Smooth muscle cell (in vitro differentiated cells): ENCODE data around the gene EPC2. TPM values are rescaled to one million over a fixed set of nuclear protein-coding genes. Genes with fewer than 3 reads are reported as not detected.
"Not testable (repeated sequence)": the region's sequence is repeated elsewhere in the genome, so short reads cannot be mapped to it uniquely, and the experiment has no call there.

Experiments
- DNase-seq: peaks from one replicate; lab custom pipeline; 2025; ENCODE audit not compliant: unreplicated experiment; lab: John Stamatoyannopoulos, UW
- H2AFZ ChIP-seq: fragments of 200-600 bp; sonication (generic); 2 replicates; pipeline ENCODE4 v1.6.0; 2016; ENCODE audit warnings: antibody characterized with exemption, low read depth, mild to moderate bottlenecking
- H3F3A ChIP-seq: fragments of 200-600 bp; sonication (generic); 2 replicates; pipeline ENCODE4 v1.6.0; 2017; ENCODE audit warnings: antibody characterized with exemption, low read depth
- H3K27ac ChIP-seq: fragments of 200-600 bp; sonication (generic); 2 replicates; pipeline ENCODE4 v1.5.1; 2016; ENCODE audit warnings: low read depth, mild to moderate bottlenecking
- H3K27me3 ChIP-seq: fragments of 200-600 bp; sonication (generic); 2 replicates; pipeline ENCODE4 v1.6.1; 2016; ENCODE audit warnings: low read depth, mild to moderate bottlenecking
- H3K36me3 ChIP-seq: fragments of 200-600 bp; sonication (generic); 2 replicates; pipeline ENCODE4 v1.5.1; 2016; ENCODE audit warnings: low read depth
- H3K4me1 ChIP-seq: fragments of 200-600 bp; sonication (generic); 2 replicates; pipeline ENCODE4 v1.5.1; 2016; ENCODE audit warnings: low read depth
- H3K4me2 ChIP-seq: fragments of 200-600 bp; sonication (generic); 2 replicates; pipeline ENCODE4 v1.6.0; 2016; ENCODE audit warnings: mild to moderate bottlenecking
- H3K4me3 ChIP-seq: fragments of 200-600 bp; sonication (generic); 2 replicates; pipeline ENCODE4 v1.5.1; 2016; ENCODE audit warnings: mild to moderate bottlenecking
- H3K79me2 ChIP-seq: fragments of 200-600 bp; sonication (generic); 2 replicates; pipeline ENCODE4 v1.6.0; 2016; ENCODE audit warnings: low read depth, mild to moderate bottlenecking
- H3K9ac ChIP-seq: fragments of 200-600 bp; sonication (generic); 2 replicates; pipeline ENCODE4 v1.6.0; 2016; ENCODE audit warnings: low read depth
- H3K9me3 ChIP-seq: fragments of 200-600 bp; sonication (generic); replicated peaks from 2 replicates; pipeline ENCODE4 v1.5.1; 2016; ENCODE audit warnings: low read depth
- H4K20me1 ChIP-seq: fragments of 200-600 bp; sonication (generic); 2 replicates; pipeline ENCODE4 v1.6.0; 2016; ENCODE audit warnings: low read depth
- CTCF ChIP-seq: fragments of 200-600 bp; sonication (generic); IDR thresholded peaks from 2 replicates; pipeline ENCODE4 v1.5.1; 2017; ENCODE audit warnings: borderline replicate concordance, mild to moderate bottlenecking, antibody characterized with exemption; ENCODE audit not compliant: insufficient read depth, poor library complexity, severe bottlenecking
- WGBS: methylation state at CpG from one replicate; pipeline ENCODE4 v1.1.7; 2016; ENCODE audit warnings: low lambda C conversion rate; 5-methylcytosine and 5-hydroxymethylcytosine counted together
- polyA plus RNA-seq: library from polyadenylated mRNA; unstranded; fragments of >200 nt; fragmentation: Nextera tagmentation; extraction: Ambion mirVana; gene quantifications from 2 replicates; pipeline ENCODE4 v1.2.1, GENCODE V29; 2016
- total RNA-seq: library from RNA; depleted of rRNA; stranded (reverse); fragments of >200 nt; gene quantifications from 2 replicates; pipeline ENCODE4 v1.2.3, GENCODE V29; 2014

EPC2 gene
- total and polyA plus RNA-seq, 2 experiments from 2014 or later: 2.7 to 26.7 TPM

GRCh38 chr2:148684507-148684906, 40.0 kb downstream of the EPC2 start:
- no peaks in the 10 kb centered on the region for H3K27me3 ChIP-seq
- H2AFZ ChIP-seq: no peak overlapping the region
- H3K4me1 ChIP-seq: no peaks in the 10 kb centered on the region
- no peak overlapping the region for H3K4me2 ChIP-seq
- TF ChIP-seq CTCF: no peak
- H4K20me1 ChIP-seq: peaks cover 100% of the 10 kb centered on the region
- no peak overlapping the region for H3K9ac ChIP-seq
- peaks cover 100% of the 10 kb centered on the region for H3K79me2 ChIP-seq
- no peak for DNase-seq
- WGBS: 93% methylated on average over 6 of the region's 6 CpGs
- no peaks in the 10 kb centered on the region for H3K36me3 ChIP-seq
- no peak overlapping the region for H3K4me3 ChIP-seq
- H3K27ac ChIP-seq: no peak overlapping the region
- H3K9me3 ChIP-seq: no peaks in the 10 kb centered on the region
- H3F3A ChIP-seq: no peaks in the 10 kb centered on the region

GRCh38 chr2:148687543-148687942, 43.0 kb downstream of the EPC2 start:
- H3F3A ChIP-seq: no peaks in the 10 kb centered on the region
- H2AFZ ChIP-seq: no peak overlapping the region
- H4K20me1 ChIP-seq: peaks cover 87% of the 10 kb centered on the region
- H3K27me3 ChIP-seq: no peaks in the 10 kb centered on the region
- no peak overlapping the region for H3K4me3 ChIP-seq
- DNase-seq: no peak
- H3K9ac ChIP-seq: no peak overlapping the region
- H3K36me3 ChIP-seq: peaks cover 12% of the 10 kb centered on the region
- no peak for TF ChIP-seq CTCF
- no peaks in the 10 kb centered on the region for H3K4me1 ChIP-seq
- H3K27ac ChIP-seq: no peak overlapping the region
- H3K79me2 ChIP-seq: peaks cover 98% of the 10 kb centered on the region
- H3K4me2 ChIP-seq: no peak overlapping the region
- H3K9me3 ChIP-seq: no peaks in the 10 kb centered on the region
- 98% methylated on average over 3 of the region's 3 CpGs for WGBS

GRCh38 chr2:148688011-148688410, 43.5 kb downstream of the EPC2 start:
- H3K4me2 ChIP-seq, H3K4me3 ChIP-seq, H3K27me3 ChIP-seq, H3K9ac ChIP-seq, H3K27ac ChIP-seq, DNase-seq, H2AFZ ChIP-seq, H3K9me3 ChIP-seq, H3K4me1 ChIP-seq, H3F3A ChIP-seq: not testable (repeated sequence)
- peaks cover 82% of the 10 kb centered on the region for H4K20me1 ChIP-seq
- H3K79me2 ChIP-seq: peaks cover 98% of the 10 kb centered on the region
- H3K36me3 ChIP-seq: peaks cover 12% of the 10 kb centered on the region

DNA sequence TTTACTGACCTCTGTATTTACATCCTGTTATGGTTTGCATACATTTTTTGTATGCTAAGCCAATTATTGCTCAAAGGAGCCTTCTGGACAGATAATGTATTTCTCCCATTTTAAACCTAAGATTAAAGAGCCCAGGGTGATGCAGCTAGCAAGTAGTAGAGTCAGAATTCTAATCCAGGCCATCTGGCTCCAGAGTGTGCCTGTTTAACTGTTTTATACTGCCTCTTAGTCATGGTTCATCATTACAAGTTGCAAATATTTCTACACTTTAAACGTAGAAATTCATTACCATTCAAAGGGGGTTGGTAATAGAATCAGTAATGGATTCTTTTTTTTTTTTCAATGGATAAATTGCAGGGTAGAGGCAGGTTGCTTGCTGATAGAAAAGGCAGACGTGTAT, 52.4 kb downstream of the EPC2 start:
- H2AFZ ChIP-seq: no peak overlapping the region
- H3K27ac ChIP-seq: no peak overlapping the region
- no peak overlapping the region for H3K4me3 ChIP-seq
- no peak for TF ChIP-seq CTCF
- no peaks in the 10 kb centered on the region for H3K27me3 ChIP-seq
- H4K20me1 ChIP-seq: peaks cover 14% of the 10 kb centered on the region
- H3K9me3 ChIP-seq: peaks cover 16% of the 10 kb centered on the region
- H3F3A ChIP-seq: no peaks in the 10 kb centered on the region
- peaks cover 17% of the 10 kb centered on the region for H3K36me3 ChIP-seq
- no peak overlapping the region for H3K4me2 ChIP-seq
- peaks cover 56% of the 10 kb centered on the region for H3K79me2 ChIP-seq
- no peaks in the 10 kb centered on the region for H3K4me1 ChIP-seq
- DNase-seq: no peak
- 61% methylated on average over 2 of the region's 2 CpGs for WGBS
- no peak overlapping the region for H3K9ac ChIP-seq
